ENCODE measurements around the gene TMEM176A.
A peak's percentile ranks its signal among the peaks of the same experiment; 100 is the strongest.
"Not testable (repeated sequence)": the region's sequence is repeated elsewhere in the genome, so short reads cannot be mapped to it uniquely, and the experiment has no call there.

The TMEM176A gene

GRCh38 chr7:150788474-150789269 is 11.9 kb upstream of the TMEM176A start:
- DNase-seq: no peak

GRCh38 chr7:150790416-150791075 is 10.0 kb upstream of the TMEM176A start:
- DNase-seq: no peak

- no peak for DNase-seq
Observed at GRCh38 chr7:150791304-150791703, 9.3 kb upstream of the TMEM176A start.

GRCh38 chr7:150791746-150792452 is 8.7 kb upstream of the TMEM176A start:
- DNase-seq: no peak

- no peak for DNase-seq
Observed at GRCh38 chr7:150793569-150794238, 6.9 kb upstream of the TMEM176A start.

GRCh38 chr7:150797661-150798060 is 2.9 kb upstream of the TMEM176A start:
- no peak for DNase-seq

GRCh38 chr7:150799156-150799555 is 1.4 kb upstream of the TMEM176A start:
- DNase-seq: no peak

GRCh38 chr7:150799741-150800580 is 608 bp upstream of the TMEM176A start, which contains the start of gene TMEM176B:
TSS of gene TMEM176B (minus strand) at chr7:150800364. CDS start at chr7:150796569, 3,795 bp downstream.
- DNase-seq: peak; percentile 12

GRCh38 chr7:150801242-150801945 is 825 bp downstream of the TMEM176A start:
- no peak for DNase-seq

- no peak for DNase-seq
Observed at GRCh38 chr7:150801946-150802771, 1.6 kb downstream of the TMEM176A start.

- DNase-seq: peak; percentile 71
Observed at GRCh38 chr7:150803161-150803860, 2.7 kb downstream of the TMEM176A start.

- DNase-seq: no peak
Observed at GRCh38 chr7:150804802-150805201, 4.2 kb downstream of the TMEM176A start.

- DNase-seq: no peak
Observed at GRCh38 chr7:150805864-150806263, 5.3 kb downstream of the TMEM176A start.

- no peak for DNase-seq
Observed at GRCh38 chr7:150806454-150806853, 5.9 kb downstream of the TMEM176A start.

- no peak for DNase-seq
Observed at GRCh38 chr7:150806863-150807262, 6.3 kb downstream of the TMEM176A start.

- DNase-seq: not testable (repeated sequence)
Observed at GRCh38 chr7:150807616-150808438, 7.3 kb downstream of the TMEM176A start.

GRCh38 chr7:150814328-150815001 is 13.9 kb downstream of the TMEM176A start:
- DNase-seq: no peak

GRCh38 chr7:150818971-150819370 is 18.4 kb downstream of the TMEM176A start:
- no peak for DNase-seq

Data from COR-L47 (cell line).